Activated CD8-positive, alpha-beta memory T cell treated with anti-CD3 and anti-CD28 coated beads, Interleukin-2, amount 50 U/mL, for 24 hours (primary cell): ENCODE measurements around the gene HSPE1.
"Not testable (repeated sequence)": the region's sequence is repeated elsewhere in the genome, so short reads cannot be mapped to it uniquely, and the experiment has no call there.

ENCODE experiments used
- DNase-seq: peaks from one replicate; pipeline ENCODE4 v3.0.0-alpha.2; 2020; ENCODE audit errors: extremely low read depth

Gene HSPE1

DNA sequence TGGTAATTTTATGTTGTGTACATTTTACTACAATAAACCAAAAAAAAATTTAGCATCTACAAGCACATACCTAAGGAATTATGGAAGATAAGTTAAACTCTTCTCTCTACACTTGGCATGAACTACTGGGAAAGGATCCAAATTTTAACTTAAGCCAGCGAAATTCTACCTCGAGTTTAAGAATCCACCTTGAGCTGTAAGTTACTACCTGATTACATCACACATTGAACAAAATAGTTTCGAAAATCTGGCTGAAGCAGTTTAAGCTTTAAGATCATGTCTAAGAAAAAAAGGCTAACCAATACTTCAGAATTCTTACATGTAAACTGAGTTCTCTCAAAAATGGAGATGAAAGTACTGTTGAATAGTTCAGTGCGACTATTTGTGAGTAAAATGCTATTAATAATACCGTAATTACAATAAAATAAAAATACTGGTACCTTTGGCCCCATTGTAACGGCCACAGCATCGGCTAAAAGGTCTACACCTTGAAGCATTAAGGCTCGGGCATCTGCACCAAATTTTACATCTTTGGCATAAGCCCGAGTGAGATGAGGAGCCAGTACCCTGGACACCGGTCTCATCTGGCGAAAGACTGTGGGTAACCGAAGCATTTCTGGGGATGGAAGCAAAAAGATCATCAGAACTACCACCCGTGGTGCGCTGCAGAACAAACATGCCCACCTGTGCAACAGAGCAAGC lies 1.8 kb upstream of the HSPE1 start:
- DNase-seq, result no peak

DNA sequence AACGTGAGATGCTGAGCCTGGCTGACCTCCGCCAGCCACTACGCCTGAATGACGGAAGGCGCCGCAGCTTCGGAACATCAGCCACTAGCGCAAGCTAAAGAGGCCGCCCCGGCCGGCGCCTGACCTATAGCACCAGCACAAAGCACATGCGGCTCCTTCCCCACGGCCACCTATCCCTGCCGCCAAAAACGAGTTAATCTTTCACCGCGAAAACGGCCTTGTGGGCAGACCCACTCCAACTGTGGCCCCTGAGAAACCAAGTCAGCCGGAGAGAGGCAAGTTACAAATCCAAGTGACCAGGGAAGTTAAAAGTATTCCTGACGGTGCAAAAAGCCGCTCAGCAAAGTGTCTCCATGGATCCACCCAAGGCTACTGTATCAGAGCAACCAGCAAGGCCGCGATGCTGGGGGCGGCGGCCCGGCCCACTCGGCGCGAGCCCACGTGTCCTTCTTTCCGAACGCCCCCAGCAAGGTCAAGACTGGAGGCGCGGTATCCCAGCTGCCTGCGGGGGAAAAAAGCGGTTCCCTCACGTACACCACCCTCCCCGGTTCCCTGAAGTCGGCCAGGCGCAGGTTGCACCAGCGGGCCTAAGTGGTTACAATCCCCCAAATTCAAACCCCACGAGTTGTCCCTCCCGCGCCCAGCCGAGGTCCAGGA lies 1.1 kb upstream of the HSPE1 start:
- no peak for DNase-seq

DNA sequence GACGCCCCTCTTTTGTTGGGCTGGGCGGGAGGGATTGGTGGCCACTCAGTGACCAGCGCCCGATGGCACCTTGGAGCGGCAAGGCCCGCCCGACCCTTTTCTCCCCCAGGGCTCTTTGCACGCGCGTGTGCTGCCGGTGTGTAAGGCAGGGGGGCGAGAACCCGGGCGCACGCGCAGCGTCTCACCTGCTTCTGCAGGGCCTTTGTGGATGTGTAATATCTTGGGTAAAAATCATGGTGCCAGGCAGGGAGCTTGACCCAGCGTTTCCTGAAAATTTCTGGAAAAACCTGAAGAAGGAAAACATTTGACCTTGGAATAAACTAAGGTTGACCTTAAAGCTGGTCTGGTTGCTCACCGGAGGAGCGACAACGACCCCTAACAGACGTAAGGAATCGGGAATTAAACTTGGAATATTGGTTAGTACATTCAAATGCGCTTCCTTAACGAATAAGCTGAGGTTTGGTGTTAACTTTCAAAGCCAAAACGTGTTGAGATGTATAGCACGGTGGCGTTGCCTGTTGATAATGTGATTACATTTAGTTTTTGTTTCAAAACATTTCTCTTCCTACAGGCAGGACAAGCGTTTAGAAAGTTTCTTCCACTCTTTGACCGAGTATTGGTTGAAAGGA lies 438 bp downstream of the HSPE1 start:
- DNase-seq, result no peak

DNA sequence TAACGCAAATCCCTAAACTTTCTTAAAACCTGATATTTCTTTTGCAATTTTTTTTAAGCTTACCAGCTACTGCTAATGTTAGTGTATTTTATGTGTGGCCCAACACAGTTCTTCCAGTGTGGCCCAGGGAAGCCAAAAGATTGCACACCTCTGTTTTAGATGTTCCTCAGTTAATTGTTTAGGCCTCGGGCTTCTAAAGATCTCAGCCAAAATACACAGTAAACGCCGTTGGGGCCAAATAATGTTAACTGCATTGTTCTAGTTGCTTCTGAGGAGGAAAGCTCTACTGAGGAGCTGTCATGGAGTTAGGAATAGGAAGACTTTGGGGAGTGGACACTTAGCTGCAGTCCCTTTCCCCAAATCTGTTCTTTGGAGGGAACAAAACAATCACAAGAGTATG lies 2.0 kb downstream of the HSPE1 start:
- no peak for DNase-seq

DNA sequence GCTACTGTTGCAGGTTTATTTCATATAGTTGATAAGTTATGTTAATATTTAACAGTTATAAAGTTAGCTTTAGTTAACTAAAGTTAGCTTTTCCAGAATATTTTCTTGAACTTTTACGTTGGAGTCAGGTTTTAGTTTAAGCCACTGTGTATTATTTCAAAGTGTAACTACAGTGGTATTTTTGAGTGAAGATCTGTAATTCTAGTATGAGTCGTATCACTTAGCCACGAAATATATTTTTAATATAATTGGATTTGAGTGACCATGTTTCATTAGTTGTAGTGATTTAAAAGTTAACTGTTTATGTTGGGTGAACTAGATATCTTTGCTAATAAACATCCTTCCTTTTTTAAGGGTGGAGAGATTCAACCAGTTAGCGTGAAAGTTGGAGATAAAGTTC lies 2.5 kb downstream of the HSPE1 start:
- no peak for DNase-seq

- DNase-seq, result no peak
Measured at GRCh38 chr2:197504000-197504399, 3.8 kb downstream of the HSPE1 start.

- no peak for DNase-seq
Measured at GRCh38 chr2:197504512-197504911, 4.3 kb downstream of the HSPE1 start.

DNA sequence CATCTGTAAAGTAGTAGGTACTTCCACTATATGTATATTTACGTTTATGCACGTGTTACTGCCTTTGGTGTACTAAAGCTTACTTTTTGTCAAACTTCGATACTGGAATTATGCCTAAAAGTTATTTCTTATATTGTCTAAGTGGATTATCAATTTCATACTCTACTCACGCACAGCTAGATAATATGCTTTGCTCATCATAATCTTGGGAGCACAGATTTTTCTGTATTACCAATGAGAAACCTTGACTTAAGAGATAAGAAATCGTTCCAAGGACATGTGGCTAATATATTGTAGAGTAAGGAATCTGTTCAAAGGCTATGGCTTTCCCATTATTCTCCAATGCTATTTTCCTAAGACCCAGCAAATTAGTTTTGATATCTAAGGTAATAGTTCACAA lies 6.5 kb downstream of the HSPE1 start:
- no peak for DNase-seq

GRCh38 chr2:197513915-197514314 lies 13.7 kb downstream of the HSPE1 start:
- DNase-seq, result no peak

- DNase-seq, result no peak
Measured at GRCh38 chr2:197514754-197515153, 14.6 kb downstream of the HSPE1 start.

GRCh38 chr2:197515315-197515738 lies 15.1 kb downstream of the HSPE1 start:
- DNase-seq, result no peak

DNA sequence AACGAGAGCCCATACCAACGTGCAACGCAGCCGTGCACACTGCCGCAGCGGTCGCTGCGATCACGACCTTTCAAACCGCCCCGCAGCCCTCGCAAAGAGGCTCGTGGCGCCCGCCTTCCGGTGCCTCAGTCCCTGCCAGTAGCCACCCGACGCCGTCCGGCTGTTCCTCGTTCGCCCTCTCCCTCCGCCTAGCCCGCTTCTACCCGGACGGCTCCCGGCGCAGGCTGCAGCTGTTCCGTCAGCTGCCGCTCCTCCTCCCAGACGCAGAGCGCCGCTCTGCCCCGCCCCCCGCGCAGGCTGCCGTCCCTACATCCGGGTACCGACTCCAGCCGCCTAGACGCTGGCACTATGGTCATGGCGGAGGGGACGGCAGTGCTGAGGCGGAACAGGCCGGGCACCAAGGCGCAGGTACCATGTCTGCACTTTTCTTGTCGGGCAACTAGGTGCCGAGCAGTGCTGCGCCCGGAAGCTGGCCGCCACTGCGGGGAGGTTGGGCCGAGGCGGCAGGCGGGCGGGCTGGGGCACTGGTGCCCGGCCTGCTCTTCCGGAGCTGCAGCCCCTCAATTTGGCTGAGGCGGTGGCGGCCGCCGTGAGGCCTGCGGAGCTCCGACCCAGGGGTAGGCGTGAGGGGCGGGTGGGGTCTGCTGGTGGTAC lies 15.7 kb downstream of the HSPE1 start, which contains the start of gene MOB4:
TSS of gene MOB4 (plus strand) at position 328 of the 654 bp plus-strand sequence. CDS start at position 349, 21 bp downstream.
- DNase-seq, result peak; percentile 70

- no peak for DNase-seq
Measured at GRCh38 chr2:197516393-197516761, 16.2 kb downstream of the HSPE1 start.

DNA sequence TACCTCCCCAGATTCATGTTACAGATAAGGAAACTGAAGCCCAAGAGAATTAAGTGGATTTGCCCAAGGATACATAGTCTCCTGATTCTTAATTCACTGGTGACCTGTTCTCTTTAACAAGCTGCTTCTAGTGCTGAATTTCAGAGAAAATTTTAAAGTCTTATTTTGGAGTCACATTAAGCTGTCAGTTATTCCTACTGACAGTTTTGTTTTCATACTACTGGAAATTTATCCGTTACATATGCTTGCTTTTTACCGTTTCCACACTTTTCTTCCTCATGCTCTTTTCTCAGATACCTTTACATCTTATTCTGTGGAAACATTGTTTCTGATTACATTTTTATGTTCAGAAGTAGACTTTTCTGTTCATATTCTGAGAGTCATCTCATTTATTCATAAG lies 17.0 kb downstream of the HSPE1 start:
- DNase-seq, result no peak

GRCh38 chr2:197538412-197538811 lies 38.2 kb downstream of the HSPE1 start:
- no peak for DNase-seq

- DNase-seq, result no peak
Measured at GRCh38 chr2:197539734-197540133, 39.6 kb downstream of the HSPE1 start.

GRCh38 chr2:197543206-197543605 lies 43.0 kb downstream of the HSPE1 start:
- DNase-seq, result no peak

GRCh38 chr2:197547163-197547900 lies 47.2 kb downstream of the HSPE1 start:
- no peak for DNase-seq

DNA sequence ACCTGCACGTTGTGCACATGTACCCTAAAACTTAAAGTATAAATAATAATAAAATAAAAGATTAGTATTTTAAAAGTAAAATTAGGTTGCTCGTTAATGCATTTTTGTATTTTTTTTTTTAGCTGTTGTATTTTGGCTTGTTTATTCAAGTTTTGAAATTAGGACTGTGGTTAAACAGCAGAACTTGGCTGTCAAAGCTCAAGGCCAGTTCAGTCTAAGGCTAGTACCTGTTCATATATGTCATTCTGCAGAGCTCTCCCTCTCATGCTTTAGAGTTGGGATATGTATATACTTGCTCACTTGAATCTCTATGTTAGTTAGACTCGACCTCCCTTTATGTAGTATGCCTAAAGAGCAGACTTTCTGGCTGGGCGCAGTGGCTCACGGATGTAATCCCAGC lies 48.4 kb downstream of the HSPE1 start:
- DNase-seq, result no peak

DNA sequence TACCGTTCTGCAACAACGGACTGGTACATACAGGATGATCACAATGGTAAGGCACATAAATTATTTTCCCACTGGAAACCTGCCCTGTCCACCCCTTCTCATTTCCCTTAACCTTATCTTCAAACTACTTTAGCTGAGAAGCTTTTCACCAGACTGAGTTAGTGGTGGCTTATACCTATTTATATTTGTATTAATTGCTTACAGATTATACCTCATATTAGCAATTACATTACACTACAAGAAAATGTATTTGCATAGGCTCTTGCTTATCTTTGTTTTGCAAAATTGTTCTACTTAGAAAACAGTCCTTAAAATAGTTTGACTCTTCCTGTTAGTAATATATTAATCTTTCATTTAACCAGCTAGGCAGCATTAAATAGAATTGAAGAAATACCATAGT lies 51.1 kb downstream of the HSPE1 start:
- not testable (repeated sequence) for DNase-seq
